Heart right ventricle (tissue), 16 donors: Measurements from ENCODE around the gene FGF3. TPM values are rescaled to one million over a fixed set of nuclear protein-coding genes. Genes with fewer than 3 reads are reported as not detected.

Experiments
- ATAC-seq, 8 donors: fragments of 200-7000 bp; cut with Tn5 transposase; one replicate each; pipeline ENCODE4 v1.9.1; 2020; ENCODE audit warnings: mild to moderate bottlenecking in 8 of 8, moderate library complexity in 8 of 8, moderate number of reproducible peaks in 1 of 8
- DNase-seq, 2 donors: peaks; one replicate each; pipeline ENCODE4 v3.0.0-alpha.2; 2020
- H3K27ac ChIP-seq, 10 donors: fragments of 200-600 bp; sonication (generic) in 2 of 10; one replicate each; pipeline versions ENCODE4 v1.5.0 to v1.8.0; 2020 to 2022; ENCODE audit warnings: mild to moderate bottlenecking in 3 of 10
- H3K27me3 ChIP-seq, 7 donors: fragments of 200-600 bp; one replicate each; pipeline ENCODE4 v1.8.0; 2021 to 2022; ENCODE audit warnings: mild to moderate bottlenecking in 2 of 7
- H3K36me3 ChIP-seq, 9 donors: fragments of 200-600 bp; sonication (generic) in 1 of 9; one replicate each; pipeline versions ENCODE4 v1.5.0 to v1.8.0; 2020 to 2022; ENCODE audit warnings: mild to moderate bottlenecking in 2 of 9
- H3K4me1 ChIP-seq, 9 donors: fragments of 200-600 bp; sonication (generic) in 1 of 9; one replicate each; pipeline versions ENCODE4 v1.5.0 to v1.8.0; 2020 to 2022; ENCODE audit warnings: mild to moderate bottlenecking in 4 of 9
- H3K4me3 ChIP-seq, 10 donors: fragments of 200-600 bp; sonication (generic) in 2 of 10; one replicate each; pipeline versions ENCODE4 v1.5.0 to v1.8.0; 2020 to 2022; ENCODE audit warnings: mild to moderate bottlenecking in 7 of 10, moderate library complexity in 2 of 10
- H3K9me3 ChIP-seq, 11 donors: fragments of 200-600 bp in 10 of 11; sonication (generic) in 2 of 11; one replicate each; pipeline versions ENCODE4 v1.5.0 to v1.8.0; 2013 to 2022; ENCODE audit warnings: mild to moderate bottlenecking in 2 of 11, control low read depth in 1 of 11, moderate library complexity in 1 of 11
- CTCF ChIP-seq, 9 donors: fragments of 200-600 bp; sonication (generic) in 2 of 9; IDR thresholded peaks; one replicate each; pipeline versions ENCODE4 v1.5.0 to v1.8.0; 2021 to 2022; ENCODE audit warnings: antibody characterized with exemption in 9 of 9, mild to moderate bottlenecking in 5 of 9, moderate library complexity in 1 of 9
- WGBS, 2 donors: extraction: QIAGEN DNeasy Blood & Tissue Kit; methylation state at CpG; one replicate each; pipeline ENCODE4 v1.1.7; 2013; ENCODE audit warnings: inconsistent platforms in 1 of 2; 5-methylcytosine and 5-hydroxymethylcytosine counted together
- intact Hi-C, 10 donors: fragments of 100-400 bp; cut with DNase I; formaldehyde crosslinking; loops; one replicate each; pipeline versions ENCODE4 v1.11.1 to v1.14.2; 2022
- polyA plus RNA-seq, 2 donors: library from polyadenylated mRNA; stranded (reverse); fragments of 200-250 nt; gene quantifications; one replicate each; pipeline ENCODE4 v1.2.3, GENCODE V29; 2013
- total RNA-seq, 10 donors: library from RNA; stranded (reverse); fragmentation: NEBNext Ultra II Directional in 3 of 10; extraction: Animal tissue kit (Norgen Biotek cat#: 25700) in 3 of 10; gene quantifications; one replicate each; pipeline versions ENCODE4 v1.2.1 to v1.2.4, GENCODE V29; 2021 to 2023
- donor health status: Arrhythmogenic right ventricular cardiomyopathy.
- donor health status: ischemic (EF 13 %, LVEDD 7.1; RV severe dilation, severe dysfunction).
- donor health status: healthy with polysubstance abuse.
- donor health status: DM: no; HTN: yes; CAD: no.
- donor health status: DM: no; HTN: no; CAD: no.
- donor health status: ischemic (EF 25% LVEDD 6.9; RV normal size, moderate dysfunction).
- donor health status: ischemic (EF 25% LVEDD 5.7; RV mildly dilated, moderate dysfunction).
- donor health status: healthy.
- donor health status: DM: yes; HTN: yes; CAD: no.
- donor health status: Ischemic cardiomyopathy.
- donor health status: ischemic (EF 35%, LVEDD 5.7; RV mildly dilated, moderate dysfunction).
- donor health status: nonischemic (EF 11% LVEDD 7.7; RV severe dilation, severe dysfunction).
- donor health status: DM: yes; HTN: yes; CAD: no.
- donor health status: PGD.
- donor health status: ischemic (EF 29% LVEDD 5.4; RV normal size, mild dysfunction).
- donor health status: nonischemic (EF 23%, LVEDD 6.1; RV moderate dilation, normal function).

FGF3 gene
- total and polyA plus RNA-seq, 12 donors, result not detected

DNA sequence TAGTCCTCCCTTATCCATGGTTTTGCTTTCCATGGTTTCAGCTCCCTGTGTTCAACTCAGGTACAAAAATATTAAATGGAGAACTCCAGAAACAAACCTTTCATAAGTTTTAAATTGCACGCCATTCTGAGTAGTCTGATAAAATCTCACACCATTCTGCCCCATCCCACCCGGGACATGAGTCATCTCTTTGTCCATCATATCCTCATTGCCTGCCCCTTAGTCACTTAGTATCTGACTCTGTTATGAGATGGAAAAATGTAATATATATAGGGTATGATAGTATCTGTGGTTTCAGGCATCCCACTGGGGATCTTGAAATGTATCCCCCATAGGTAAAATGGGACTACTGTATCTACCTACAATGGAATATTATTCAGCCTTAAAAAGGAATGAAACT lies 35.5 kb upstream of the FGF3 start:
- no peak overlapping the region for H3K4me3 ChIP-seq
- TF ChIP-seq CTCF (IDR thresholded peaks at IDR 0.05), result no peak
- DNase-seq (no peak), ATAC-seq (no peak)
- H3K27ac ChIP-seq, result no peak overlapping the region
- no peaks in the 10 kb centered on the region for H3K36me3 ChIP-seq
- intact Hi-C loops, result no loop called here
- H3K9me3 ChIP-seq, result peaks cover 0 to 24% (median 9%) of the 10 kb centered on the region in 11 donors
- no peaks in the 10 kb centered on the region for H3K4me1 ChIP-seq
- WGBS, 2 donors, result 72 to 73% methylated on average over 2 of the region's 2 CpGs
- peaks cover 0 to 57% (median 33%) of the 10 kb centered on the region in 7 donors for H3K27me3 ChIP-seq

DNA sequence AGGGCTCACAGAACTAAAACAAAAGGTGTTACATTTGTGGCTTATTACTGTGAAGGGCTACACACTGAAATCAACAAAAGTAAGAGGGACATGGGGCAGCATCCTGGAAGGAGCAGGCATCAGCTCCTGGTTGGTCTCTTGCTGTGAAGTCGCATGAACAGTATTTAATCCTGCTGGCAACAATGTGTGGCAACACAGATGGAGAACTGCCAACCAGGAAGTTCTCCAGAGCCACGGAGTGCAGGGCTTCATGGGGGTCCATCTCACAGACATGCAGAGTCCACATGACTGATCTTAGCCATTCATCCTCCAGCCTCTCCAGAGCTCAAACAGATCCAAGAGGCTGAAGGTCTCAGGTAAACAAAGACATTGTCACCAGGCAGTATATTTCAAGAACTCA lies 32.8 kb upstream of the FGF3 start:
- ATAC-seq (no peak), DNase-seq (no peak)
- WGBS, 2 donors, result 37 to 42% methylated on average over 2 of the region's 2 CpGs
- Histone ChIP-seq H3K4me1 (no peaks in the 10 kb centered on the region), H3K36me3 (no peaks in the 10 kb centered on the region), H3K27ac (no peak overlapping the region), H3K9me3 (peaks cover 0 to 28% (median 9%) of the 10 kb centered on the region in 11 donors), H3K4me3 (no peak overlapping the region), H3K27me3 (peaks cover 0 to 41% (median 27%) of the 10 kb centered on the region in 7 donors)
- no peak for TF ChIP-seq CTCF (IDR thresholded peaks at IDR 0.05)
- intact Hi-C loops, result no loop called here

DNA sequence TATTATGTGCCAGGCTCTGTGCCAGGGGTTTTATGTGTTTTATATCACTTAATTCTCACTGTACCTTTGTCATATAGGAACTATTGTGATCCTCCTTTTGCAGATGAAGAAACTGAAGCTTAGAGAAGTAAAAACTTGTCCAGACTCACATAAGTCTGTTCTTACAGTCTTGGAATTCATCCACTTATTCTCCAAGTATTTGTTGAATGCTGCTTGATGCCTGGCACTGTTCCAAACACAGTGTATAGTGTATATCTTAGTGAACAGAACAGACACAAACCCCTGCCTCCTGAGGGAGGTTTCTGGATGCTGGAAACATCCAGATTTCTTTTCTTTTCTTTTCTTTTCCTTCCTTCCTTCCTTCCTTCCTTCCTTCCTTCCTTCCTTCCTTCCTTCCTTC lies 29.0 kb upstream of the FGF3 start:
- intact Hi-C loops, result no loop called here
- Histone ChIP-seq H3K27ac (no peak overlapping the region), H3K36me3 (no peaks in the 10 kb centered on the region), H3K9me3 (peaks cover 0 to 21% (median 9%) of the 10 kb centered on the region in 11 donors), H3K4me3 (no peak overlapping the region), H3K27me3 (peaks cover 0 to 36% (median 22%) of the 10 kb centered on the region in 7 donors), H3K4me1 (no peaks in the 10 kb centered on the region)
- DNase-seq (no peak), ATAC-seq (no peak)
- TF ChIP-seq CTCF (IDR thresholded peaks at IDR 0.05), result no peak

DNA sequence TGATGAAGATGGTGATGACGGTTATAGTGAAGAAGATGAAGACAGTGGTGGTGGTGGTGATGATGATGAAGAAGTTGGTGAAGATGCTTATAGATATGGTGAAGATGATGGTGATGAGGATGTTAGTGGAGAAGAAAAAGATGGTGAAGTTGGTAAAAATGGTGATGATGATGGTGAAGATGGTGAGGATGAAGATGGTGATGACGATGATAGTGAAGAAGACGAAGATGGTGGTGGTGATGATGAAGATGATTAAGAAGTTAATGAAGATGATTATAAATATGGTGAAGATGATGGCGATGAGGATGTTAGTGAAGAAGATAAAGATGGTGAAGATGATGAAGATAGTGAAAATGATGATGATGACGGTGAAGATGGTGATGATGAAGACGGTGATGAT lies 25.2 kb upstream of the FGF3 start:
- peaks cover 0 to 37% (median 14%) of the 10 kb centered on the region in 7 donors for H3K27me3 ChIP-seq
- H3K4me1 ChIP-seq, result no peaks in the 10 kb centered on the region
- H3K36me3 ChIP-seq, result no peaks in the 10 kb centered on the region
- no peak overlapping the region for H3K27ac ChIP-seq
- DNase-seq (no peak), ATAC-seq (no peak)
- no peak overlapping the region for H3K4me3 ChIP-seq
- TF ChIP-seq CTCF (IDR thresholded peaks at IDR 0.05), result no peak
- H3K9me3 ChIP-seq, result peaks cover 0 to 5% (median 0%) of the 10 kb centered on the region in 11 donors
- WGBS, 2 donors, result 98% methylated on average over 6 of the region's 6 CpGs
- intact Hi-C loops, result no loop called here
